SK-MEL-5 (cell line): ENCODE measurements around the gene ERP44. TPM values are rescaled to one million over a fixed set of nuclear protein-coding genes. Genes with fewer than 3 reads are reported as not detected.
"Not testable (repeated sequence)": the region's sequence is repeated elsewhere in the genome, so short reads cannot be mapped to it uniquely, and the experiment has no call there.

Source experiments
- DNase-seq: peaks from one replicate; pipeline ENCODE4 v3.0.0-alpha.2; 2016; ENCODE audit warnings: low read depth, low spot score
- in situ Hi-C: cut with HindIII; loops from 2 replicates; pipeline ENCODE4 v1.10.0; 2016; ENCODE audit warnings: low sequenced_read_pairs, high pct_unique_total_duplicates, low pct_unique_long_range_greater_than_20kb
- total RNA-seq: library from RNA; depleted of rRNA; stranded (reverse); fragments of >200 nt; shearing (Covaris generic); gene quantifications from 2 replicates; pipeline ENCODE4 v1.2.3, GENCODE V29; 2014

ERP44 gene
- total RNA-seq, 1 experiment from 2014 or later, result 29.5 TPM

- in situ Hi-C loops, result no loop called here
- no peak for DNase-seq
Measured at GRCh38 chr9:99998266-99998665, 100.5 kb downstream of the ERP44 start.

GRCh38 chr9:99990508-99990907 is 108.3 kb downstream of the ERP44 start:
- in situ Hi-C loops, DNase-seq: not testable (repeated sequence)

- DNase-seq, result no peak
- in situ Hi-C loops, result no loop called here
Measured at GRCh38 chr9:99986642-99987041, 112.2 kb downstream of the ERP44 start.

GRCh38 chr9:99980598-99980997 is 118.2 kb downstream of the ERP44 start:
- in situ Hi-C loops, result no loop called here
- DNase-seq, result no peak

DNA sequence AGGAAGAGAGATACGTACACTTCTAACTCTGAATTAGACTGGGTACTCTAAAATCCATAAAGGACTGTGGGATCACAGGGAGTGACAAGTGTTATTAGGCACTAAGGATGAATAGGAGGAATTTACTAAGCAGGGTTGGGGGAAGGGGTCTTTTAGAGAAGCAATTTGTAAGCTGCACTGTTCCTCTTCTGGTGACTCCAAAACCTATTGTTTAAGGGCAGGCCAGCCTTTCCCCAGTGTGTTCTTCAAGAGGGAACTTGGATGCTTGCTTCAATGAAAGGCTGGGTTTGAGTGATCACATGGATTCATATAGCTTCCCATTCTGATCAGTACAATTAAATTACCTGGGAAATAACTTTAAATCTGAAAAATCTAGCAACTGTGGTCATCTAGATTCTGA is 120.6 kb downstream of the ERP44 start:
- in situ Hi-C loops, result no loop called here
- no peak for DNase-seq

GRCh38 chr9:99977033-99977792 is 121.6 kb downstream of the ERP44 start:
- no peak for DNase-seq
- in situ Hi-C loops, result no loop called here

GRCh38 chr9:99973455-99973854 is 125.3 kb downstream of the ERP44 start:
- DNase-seq, result no peak

GRCh38 chr9:99971410-99971809 is 127.4 kb downstream of the ERP44 start:
- no peak for DNase-seq
- in situ Hi-C loops, result no loop called here

More at GRCh38 chr9:99973455-99973854, 125.3 kb downstream of the ERP44 start:
- in situ Hi-C loops, result no loop called here

DNA sequence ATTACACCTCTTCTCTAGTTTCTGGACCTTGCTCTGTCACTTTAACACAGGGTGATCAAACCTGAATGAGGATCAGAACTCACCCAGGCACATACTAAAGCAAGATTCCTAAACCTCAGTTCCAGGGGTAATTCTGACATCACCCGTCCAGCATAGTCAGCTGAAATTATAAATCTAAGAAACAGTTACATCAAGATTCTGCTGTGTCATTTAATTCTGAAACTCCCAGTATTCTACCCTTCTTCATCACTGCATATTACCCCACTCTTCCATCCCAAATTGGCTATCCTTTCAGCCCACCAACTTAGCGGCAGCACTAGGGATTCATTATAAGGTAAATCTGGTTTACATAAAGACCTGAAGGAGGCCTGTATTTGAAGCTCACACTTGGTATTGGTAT is 128.3 kb downstream of the ERP44 start:
- in situ Hi-C loops, result no loop called here
- no peak for DNase-seq

DNA sequence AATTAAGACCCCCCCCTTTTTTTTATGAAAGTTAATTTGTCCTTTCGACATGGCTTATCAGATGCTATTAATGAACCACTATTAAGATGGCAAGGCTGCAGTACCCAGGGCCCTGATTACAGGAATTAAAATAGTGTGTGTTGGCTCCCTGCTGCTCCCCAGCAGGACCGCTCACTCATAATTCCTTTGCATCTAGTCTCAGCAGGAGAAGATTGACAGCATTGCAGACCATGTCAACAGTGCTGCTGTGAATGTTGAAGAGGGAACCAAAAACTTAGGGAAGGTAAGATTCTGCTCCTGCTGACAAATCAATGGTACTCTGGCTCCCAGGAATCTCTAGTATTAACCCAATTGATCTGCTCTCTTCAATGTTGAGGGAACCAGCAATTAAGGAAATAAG is 131.3 kb downstream of the ERP44 start:
- in situ Hi-C loops, result no loop called here
- DNase-seq, result no peak

- in situ Hi-C loops, result no loop called here
Measured at GRCh38 chr9:99966716-99967115, 132.1 kb downstream of the ERP44 start.

GRCh38 chr9:99966001-99966400 is 132.8 kb downstream of the ERP44 start:
- in situ Hi-C loops, result no loop called here
- DNase-seq, result no peak

More at GRCh38 chr9:99966716-99967115, 132.1 kb downstream of the ERP44 start:
- DNase-seq, result no peak

GRCh38 chr9:99964336-99964735 is 134.5 kb downstream of the ERP44 start:
- in situ Hi-C loops, result no loop called here
- DNase-seq, result no peak

DNA sequence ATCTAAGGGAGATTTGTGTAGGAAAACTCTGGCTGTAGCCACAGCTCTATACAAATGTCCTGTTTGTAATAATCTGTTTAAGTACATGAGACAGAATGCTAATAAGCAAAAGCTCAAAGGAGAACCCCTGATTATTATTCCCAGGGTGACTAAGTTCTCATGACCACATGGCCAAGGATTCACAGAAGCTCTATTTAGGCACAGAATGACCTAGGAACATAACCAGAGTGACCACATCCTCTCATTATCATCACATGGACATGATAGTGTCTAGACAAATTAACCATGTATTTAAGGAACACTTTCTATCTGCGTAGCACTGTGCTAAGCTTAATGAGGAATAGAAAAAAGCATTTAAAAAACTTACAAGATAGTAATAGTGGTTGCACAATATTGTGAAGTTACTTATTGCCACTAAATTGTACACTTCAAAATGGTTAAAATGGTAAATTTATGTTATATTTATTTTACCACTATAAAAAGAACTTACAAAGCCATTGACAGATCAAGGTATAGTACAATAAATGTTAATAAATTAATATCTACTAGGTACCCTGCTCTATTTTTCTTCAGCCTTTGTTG is 136.0 kb downstream of the ERP44 start:
- in situ Hi-C loops, result no loop called here
- peak; percentile 97 for DNase-seq

- DNase-seq, result no peak
- in situ Hi-C loops, result loop anchor here (10.0 kb wide), 1 partner anchor 101 kb away; no protein-coding TSS in a partner anchor
Measured at GRCh38 chr9:99955606-99956005, 143.2 kb downstream of the ERP44 start.

- in situ Hi-C loops, result loop anchor here (10.0 kb wide), 1 partner anchor 100 kb away; no protein-coding TSS in a partner anchor
Measured at GRCh38 chr9:99954819-99955218, 144.0 kb downstream of the ERP44 start.

DNA sequence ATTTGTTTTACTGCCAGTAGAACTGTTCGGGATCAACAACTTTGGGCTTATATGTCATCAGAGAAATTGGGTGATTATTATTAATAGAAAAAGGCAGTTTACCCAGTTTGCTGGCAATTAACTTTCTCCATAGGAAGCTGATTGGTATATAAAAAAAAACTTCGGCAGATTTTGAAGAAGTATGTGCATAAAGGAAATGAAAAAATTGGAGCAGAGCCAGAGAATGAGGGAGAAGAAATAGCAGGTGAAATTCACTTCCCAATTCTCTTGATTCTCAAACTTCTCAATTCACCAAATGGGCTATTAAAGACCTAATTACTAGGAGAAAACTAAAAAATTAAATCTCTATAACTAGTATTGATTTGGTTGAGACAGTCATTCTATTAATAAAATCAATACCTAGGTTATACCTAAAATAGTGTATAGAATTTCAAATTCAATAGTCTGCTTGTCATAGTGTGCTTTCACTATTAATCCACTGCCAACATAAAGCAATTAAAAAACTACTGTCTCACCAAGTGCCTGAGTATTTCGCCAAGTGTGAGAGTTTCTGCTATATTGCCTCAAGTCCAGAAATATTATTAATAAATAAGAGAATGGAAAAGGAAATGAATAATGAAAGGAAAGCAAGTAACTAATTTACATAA is 144.8 kb downstream of the ERP44 start:
- DNase-seq, result no peak
- in situ Hi-C loops, result loop anchor here (10.0 kb wide), 1 partner anchor 99 kb away; no protein-coding TSS in a partner anchor

More at GRCh38 chr9:99954819-99955218, 144.0 kb downstream of the ERP44 start:
- no peak for DNase-seq

- in situ Hi-C loops, result loop anchor here (5.0 kb wide), 1 partner anchor 37 kb away; no protein-coding TSS in a partner anchor
- DNase-seq, result no peak
Measured at GRCh38 chr9:99948896-99949295, 149.9 kb downstream of the ERP44 start.
